KOPT-K1 (cell line): Measurements from ENCODE around the gene FOXK2.

ENCODE experiments used
- H3K27ac ChIP-seq: fragments of 200-600 bp; sonication (generic); 2 replicates; pipeline ENCODE4 v1.5.1; 2016; ENCODE audit warnings: antibody characterized with exemption, mild to moderate bottlenecking, low read depth, low read length; ENCODE audit not compliant: poor library complexity, severe bottlenecking
- H3K36me3 ChIP-seq: fragments of 200-600 bp; sonication (generic); 2 replicates; pipeline ENCODE4 v1.5.1; 2017; ENCODE audit warnings: antibody characterized with exemption, mild to moderate bottlenecking, low read length, moderate library complexity; ENCODE audit not compliant: insufficient read depth
- H3K9me3 ChIP-seq: fragments of 200-600 bp; sonication (generic); 2 replicates; pipeline ENCODE4 v1.5.1; 2017; ENCODE audit warnings: antibody characterized with exemption, low read length, mild to moderate bottlenecking; ENCODE audit not compliant: insufficient read depth, poor library complexity, severe bottlenecking

The FOXK2 gene

GRCh38 chr17:82593590-82594087 is 74.1 kb downstream of the FOXK2 start:
- Histone ChIP-seq H3K36me3 (peaks cover 59% of the 10 kb centered on the region), H3K27ac (peak overlapping the region; percentile 79), H3K9me3 (no peaks in the 10 kb centered on the region)

- Histone ChIP-seq H3K36me3 (peaks cover 66% of the 10 kb centered on the region), H3K27ac (no peak overlapping the region), H3K9me3 (no peaks in the 10 kb centered on the region)
These were observed 75.0 kb downstream of the FOXK2 start for GRCh38 chr17:82594571-82594970.

GRCh38 chr17:82595893-82596292 is 76.4 kb downstream of the FOXK2 start:
- peaks cover 76% of the 10 kb centered on the region for H3K36me3 ChIP-seq
- no peak overlapping the region for H3K27ac ChIP-seq
- H3K9me3 ChIP-seq = no peaks in the 10 kb centered on the region

GRCh38 chr17:82596296-82596695 is 76.8 kb downstream of the FOXK2 start:
- no peaks in the 10 kb centered on the region for H3K9me3 ChIP-seq

GRCh38 chr17:82596837-82597672 is 77.5 kb downstream of the FOXK2 start:
- no peak overlapping the region for H3K27ac ChIP-seq
- peaks cover 83% of the 10 kb centered on the region for H3K36me3 ChIP-seq
- no peaks in the 10 kb centered on the region for H3K9me3 ChIP-seq

More at GRCh38 chr17:82596296-82596695, 76.8 kb downstream of the FOXK2 start:
- H3K27ac ChIP-seq = no peak overlapping the region
- peaks cover 76% of the 10 kb centered on the region for H3K36me3 ChIP-seq

- Histone ChIP-seq H3K27ac (no peak overlapping the region), H3K9me3 (no peaks in the 10 kb centered on the region), H3K36me3 (peaks cover 98% of the 10 kb centered on the region)
These were observed 79.0 kb downstream of the FOXK2 start for GRCh38 chr17:82598256-82599119.

- Histone ChIP-seq H3K36me3 (peaks cover 100% of the 10 kb centered on the region), H3K9me3 (no peaks in the 10 kb centered on the region)
These were observed 80.4 kb downstream of the FOXK2 start for GRCh38 chr17:82599674-82600661.

GRCh38 chr17:82600731-82601446 is 81.4 kb downstream of the FOXK2 start:
- Histone ChIP-seq H3K27ac (no peak overlapping the region), H3K9me3 (no peaks in the 10 kb centered on the region), H3K36me3 (peaks cover 100% of the 10 kb centered on the region)

More at GRCh38 chr17:82599674-82600661, 80.4 kb downstream of the FOXK2 start:
- no peak overlapping the region for H3K27ac ChIP-seq

GRCh38 chr17:82601447-82602000 is 82.0 kb downstream of the FOXK2 start:
- Histone ChIP-seq H3K36me3 (peaks cover 100% of the 10 kb centered on the region), H3K27ac (no peak overlapping the region), H3K9me3 (no peaks in the 10 kb centered on the region)

GRCh38 chr17:82602487-82602886 is 83.0 kb downstream of the FOXK2 start:
- Histone ChIP-seq H3K9me3 (no peaks in the 10 kb centered on the region), H3K36me3 (peaks cover 92% of the 10 kb centered on the region)

GRCh38 chr17:82602986-82603710 is 83.6 kb downstream of the FOXK2 start:
- H3K9me3 ChIP-seq = no peaks in the 10 kb centered on the region
- H3K36me3 ChIP-seq = peaks cover 85% of the 10 kb centered on the region
- no peak overlapping the region for H3K27ac ChIP-seq

More at GRCh38 chr17:82602487-82602886, 83.0 kb downstream of the FOXK2 start:
- H3K27ac ChIP-seq = no peak overlapping the region

GRCh38 chr17:82603981-82604448 is 84.5 kb downstream of the FOXK2 start:
- H3K9me3 ChIP-seq = no peaks in the 10 kb centered on the region
- no peak overlapping the region for H3K27ac ChIP-seq
- H3K36me3 ChIP-seq = peaks cover 77% of the 10 kb centered on the region

- Histone ChIP-seq H3K27ac (no peak overlapping the region), H3K36me3 (peaks cover 71% of the 10 kb centered on the region), H3K9me3 (no peaks in the 10 kb centered on the region)
These were observed 85.0 kb downstream of the FOXK2 start for GRCh38 chr17:82604532-82604931.
